SU-DHL-6 (cell line): ENCODE data around the gene C10orf53.

ENCODE experiments used
- CTCF ChIP-seq: fragments of 200-600 bp; sonication (generic); IDR thresholded peaks from one replicate; pipeline ENCODE4 v1.5.1; 2017; ENCODE audit warnings: antibody characterized with exemption, mild to moderate bottlenecking, low read length, moderate library complexity; ENCODE audit not compliant: insufficient read depth, poor library complexity, severe bottlenecking
- EZH2phosphoT487 ChIP-seq: fragments of 200-600 bp; sonication (generic), shearing (Covaris generic); conservative IDR thresholded peaks from 2 replicates; pipeline ENCODE4 v1.6.1; 2018; ENCODE audit warnings: mild to moderate bottlenecking, antibody characterized with exemption, low read length, moderate library complexity, mixed read lengths

GRCh38 chr10:49653273-49653929, 26.1 kb upstream of the C10orf53 start:
- no peak for TF ChIP-seq CTCF
- TF ChIP-seq EZH2phosphoT487 = no peak
